C4-2B (cell line): Measurements from ENCODE around the gene BRIP1.

Experiments used
- CTCF ChIP-seq: fragments of 450-650 bp; conservative IDR thresholded peaks from 2 replicates; pipeline ENCODE4 v1.5.1; 2017; ENCODE audit warnings: mild to moderate bottlenecking
- ZFX ChIP-seq: fragments of 450-650 bp; IDR thresholded peaks from 2 replicates; pipeline ENCODE4 v1.6.1; 2017

DNA sequence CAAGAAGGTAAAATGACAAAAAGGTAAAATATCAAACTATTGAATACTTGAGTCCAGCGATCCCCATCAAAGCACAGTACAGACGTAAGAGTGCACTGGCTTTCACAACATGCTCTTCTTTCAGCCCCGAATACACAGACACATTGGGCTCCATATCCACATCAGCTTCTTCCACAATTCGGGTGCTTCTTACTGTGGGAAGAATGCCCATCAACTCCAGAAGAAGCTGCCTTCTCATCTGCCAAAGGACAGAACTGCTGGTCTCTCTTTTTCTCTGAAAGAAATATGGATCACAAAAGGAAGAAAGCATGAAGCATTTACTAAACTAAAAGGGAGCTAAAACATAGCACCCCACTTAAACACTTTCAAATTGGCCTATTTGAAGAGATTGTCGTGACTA is 44.0 kb upstream of the BRIP1 start:
- TF ChIP-seq CTCF: no peak
- TF ChIP-seq ZFX: no peak
